ENCODE results near the gene ABO.

GRCh38 chr9:133315997-133316396 lies 41.0 kb upstream of the ABO start:
- TF ChIP-seq HDAC2 (IDR thresholded peaks at IDR 0.05; ENCODE audit: borderline replicate concordance in 1 of 2, low read depth in 2 of 2, low read length in 2 of 2) (no peak), RAD21 (IDR thresholded peaks at IDR 0.05 in 1 of 2, conservative IDR thresholded peaks at IDR 0.05 in 1 of 2; ENCODE audit: low read depth in 2 of 2, low read length in 2 of 2) (no peak), POLR2A (IDR thresholded peaks at IDR 0.05; ENCODE audit: control extremely low read depth in 1 of 2, low read depth in 2 of 2, low read length in 2 of 2) (no peak), EP300 (IDR thresholded peaks at IDR 0.05; ENCODE audit: borderline replicate concordance in 1 of 2, low read depth in 2 of 2, low read length in 2 of 2) (no peak), SP4 (IDR thresholded peaks at IDR 0.05; ENCODE audit: low read length) (no peak), TAF1 (IDR thresholded peaks at IDR 0.05; ENCODE audit: low read depth, low read length) (no peak), KDM1A (IDR thresholded peaks at IDR 0.05; ENCODE audit: borderline replicate concordance, low read length) (no peak), CEBPB (IDR thresholded peaks at IDR 0.05; ENCODE audit: low read depth, low read length) (no peak)
- TF ChIP-seq, protein P1, sequence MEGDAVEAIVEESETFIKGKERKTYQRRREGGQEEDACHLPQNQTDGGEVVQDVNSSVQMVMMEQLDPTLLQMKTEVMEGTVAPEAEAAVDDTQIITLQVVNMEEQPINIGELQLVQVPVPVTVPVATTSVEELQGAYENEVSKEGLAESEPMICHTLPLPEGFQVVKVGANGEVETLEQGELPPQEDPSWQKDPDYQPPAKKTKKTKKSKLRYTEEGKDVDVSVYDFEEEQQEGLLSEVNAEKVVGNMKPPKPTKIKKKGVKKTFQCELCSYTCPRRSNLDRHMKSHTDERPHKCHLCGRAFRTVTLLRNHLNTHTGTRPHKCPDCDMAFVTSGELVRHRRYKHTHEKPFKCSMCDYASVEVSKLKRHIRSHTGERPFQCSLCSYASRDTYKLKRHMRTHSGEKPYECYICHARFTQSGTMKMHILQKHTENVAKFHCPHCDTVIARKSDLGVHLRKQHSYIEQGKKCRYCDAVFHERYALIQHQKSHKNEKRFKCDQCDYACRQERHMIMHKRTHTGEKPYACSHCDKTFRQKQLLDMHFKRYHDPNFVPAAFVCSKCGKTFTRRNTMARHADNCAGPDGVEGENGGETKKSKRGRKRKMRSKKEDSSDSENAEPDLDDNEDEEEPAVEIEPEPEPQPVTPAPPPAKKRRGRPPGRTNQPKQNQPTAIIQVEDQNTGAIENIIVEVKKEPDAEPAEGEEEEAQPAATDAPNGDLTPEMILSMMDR (IDR thresholded peaks at IDR 0.05; ENCODE audit: control extremely low read depth in 1 of 3, insufficient read depth in 1 of 3, low read depth in 1 of 3, low read length in 3 of 3) = no peak
